ENCODE results near the gene SLC27A6. TPM values are rescaled to one million over a fixed set of nuclear protein-coding genes. Genes with fewer than 3 reads are reported as not detected.
A peak's percentile ranks its signal among the peaks of the same experiment; 100 is the strongest.

SLC27A6 gene
- total RNA-seq (2014; rRNA removed) (not detected in 2 replicates), Bru-seq, nascent RNA (percentile 11 among the genes with signal in this experiment), BruChase-seq, experiment 1, labeled RNA remaining after a 6-hour chase (percentile 10 among the genes with signal in this experiment), BruChase-seq, experiment 2, labeled RNA remaining after a 2-hour chase (percentile 14 among the genes with signal in this experiment)
- long read RNA-seq, result 0 reads

- intact Hi-C loops (cut with micrococcal nuclease), result no loop called here
Observed at GRCh38 chr5:128965011-128965637, at the start of gene SLC27A6. SLC27A6 (plus strand) TSS chr5:128965488; CDS start chr5:128966138, 650 bp downstream.

GRCh38 chr5:128919542-128919941, 45.7 kb upstream of the SLC27A6 start:
- Histone ChIP-seq H3F3A (ENCODE audit: low read length, unreplicated experiment) (no peaks in the 10 kb centered on the region), H2AFZ (ENCODE audit: low read length) (no peak overlapping the region), H3K4me1 (ENCODE audit: insufficient read depth, low read length) (0 out of 2 replicates have a peak, but pooled peaks cover 8% of the 10 kb centered on the region), H3K4me3 (ENCODE audit: low read length) (no peak overlapping the region), H3K36me3 (ENCODE audit: low read depth, low read length) (no peaks in the 10 kb centered on the region), H3K79me2 (ENCODE audit: low read length) (no peaks in the 10 kb centered on the region), H3K9ac (ENCODE audit: low read length) (no peak overlapping the region), H3K9me2 (replicated peaks; ENCODE audit: low read length) (no peaks in the 10 kb centered on the region), H4K20me1 (ENCODE audit: low read length) (no peaks in the 10 kb centered on the region), H3K4me2 (ENCODE audit: low read length) (no peak overlapping the region), H3K27me3 (ENCODE audit: low read length) (peaks cover 7% of the 10 kb centered on the region; the same call in 1 of the 2 replicates), H3K27ac (ENCODE audit: low read length) (no peak overlapping the region), H3K9me3 (ENCODE audit: low read length) (no peaks in the 10 kb centered on the region)
- ATAC-seq, result no peak
- no peak for DNase-seq
- CTCF ChIA-PET, result no interaction called here
- intact Hi-C loops (cut with micrococcal nuclease), result no loop called here
- no peak for TF ChIP-seq EZH2phosphoT487 (IDR thresholded peaks at IDR 0.05; ENCODE audit: borderline replicate concordance, low read length)
- no peak for TF ChIP-seq EZH2 (IDR thresholded peaks at IDR 0.05; ENCODE audit: low read length, unreplicated experiment)
- no peak for TF ChIP-seq CTCF (conservative IDR thresholded peaks at IDR 0.05; ENCODE audit: low read depth, low read length)
- no TSS peak for BruUV-seq (replicated peaks)
- POLR2A ChIA-PET (ENCODE audit: unreplicated experiment), result no interaction called here

More at GRCh38 chr5:128965011-128965637, at the start of gene SLC27A6:
- Histone ChIP-seq H3K4me2 (ENCODE audit: low read length) (no peak within 1 kb of the TSS), H3K79me2 (ENCODE audit: low read length) (no peaks in the 10 kb centered on the region), H3K4me3 (ENCODE audit: low read length) (no peak within 1 kb of the TSS), H3K4me1 (ENCODE audit: insufficient read depth, low read length) (no peaks in the 10 kb centered on the region), H2AFZ (ENCODE audit: low read length) (no peak within 1 kb of the TSS), H4K20me1 (ENCODE audit: low read length) (no peaks in the 10 kb centered on the region), H3K9me2 (replicated peaks; ENCODE audit: low read length) (no peaks in the 10 kb centered on the region), H3K36me3 (ENCODE audit: low read depth, low read length) (no peaks in the 10 kb centered on the region), H3F3A (ENCODE audit: low read length, unreplicated experiment) (no peaks in the 10 kb centered on the region), H3K27me3 (ENCODE audit: low read length) (peaks cover 10% of the 10 kb centered on the region; the same call in 1 of the 2 replicates), H3K9ac (ENCODE audit: low read length) (no peak within 1 kb of the TSS), H3K9me3 (ENCODE audit: low read length) (no peaks in the 10 kb centered on the region), H3K27ac (ENCODE audit: low read length) (no peak within 1 kb of the TSS)
- POLR2A ChIA-PET (ENCODE audit: unreplicated experiment), result no interaction called here
- BruUV-seq (replicated peaks), result no TSS peak
- CTCF ChIA-PET, result no interaction called here
- no peak for TF ChIP-seq CTCF (conservative IDR thresholded peaks at IDR 0.05; ENCODE audit: low read depth, low read length)
- TF ChIP-seq EZH2 (IDR thresholded peaks at IDR 0.05; ENCODE audit: low read length, unreplicated experiment), result no peak
- TF ChIP-seq EZH2phosphoT487 (IDR thresholded peaks at IDR 0.05; ENCODE audit: borderline replicate concordance, low read length), result no peak
- ATAC-seq (no peak), DNase-seq (no peak)
